SK-N-SH (cell line): ENCODE results near the gene PCSK5. TPM values are rescaled to one million over a fixed set of nuclear protein-coding genes. Genes with fewer than 3 reads are reported as not detected.

ENCODE experiments used
- CTCF ChIA-PET: fragments of 300-600, 350-600 bp; formaldehyde crosslinking; extraction: SDS; loops from one replicate; lab custom pipeline; 2021; lab: Yijun Ruan, JAX
- POLR2A ChIA-PET: fragments of 350-600 bp; sonication (Branson Sonifier 250); formaldehyde crosslinking; extraction: SDS; loops from one replicate; lab custom pipeline; 2020; ENCODE audit warnings: antibody characterized with exemption, inconsistent platforms; lab: Yijun Ruan, JAX
- DNase-seq: peaks from one replicate; pipeline ENCODE4 v3.0.0; 2012
- H2AFZ ChIP-seq: fragments of 200-600 bp; sonication (generic); 2 replicates; pipeline ENCODE4 v1.8.1; 2016; ENCODE audit warnings: antibody characterized with exemption, mild to moderate bottlenecking, low read depth
- H3F3A ChIP-seq: fragments of 200-600 bp; sonication (generic); replicated peaks from 2 replicates; pipeline ENCODE3; 2016; ENCODE audit warnings: antibody characterized with exemption, mild to moderate bottlenecking; ENCODE audit not compliant: insufficient read depth
- H3K27ac ChIP-seq, 2 experiments: fragments of 200-500 bp in 1 of 2; fragments of 200-600 bp in 1 of 2; sonication (Bioruptor generic) in 1 of 2; sonication (generic), shearing (Covaris generic) in 1 of 2; 2 replicates each; pipeline versions ENCODE4 v1.5.1 to v1.6.1; 2014 to 2016; ENCODE audit warnings: low read depth in 2 of 2, inconsistent platforms in 1 of 2, low read length in 1 of 2, mild to moderate bottlenecking in 1 of 2, mixed read lengths in 1 of 2
- H3K27me3 ChIP-seq: fragments of 200-600 bp; sonication (generic), shearing (Covaris generic); 2 replicates; pipeline ENCODE4 v1.6.1; 2016; ENCODE audit warnings: mixed run types; ENCODE audit not compliant: insufficient read depth
- H3K36me3 ChIP-seq, 2 experiments: fragments of 200-500 bp in 1 of 2; fragments of 200-600 bp in 1 of 2; sonication (Bioruptor generic) in 1 of 2; sonication (generic) in 1 of 2; replicated peaks in 1 of 2; 2 replicates each; pipeline versions ENCODE3 to v1.5.1; 2014 to 2016; ENCODE audit warnings: low read length in 1 of 2, mild to moderate bottlenecking in 1 of 2; ENCODE audit not compliant: insufficient read depth in 2 of 2, control insufficient read depth in 1 of 2
- H3K4me1 ChIP-seq, 2 experiments: fragments of 200-500 bp in 1 of 2; fragments of 200-600 bp in 1 of 2; sonication (Bioruptor generic) in 1 of 2; sonication (generic), shearing (Covaris generic) in 1 of 2; 2 replicates each; pipeline versions ENCODE4 v1.5.1 to v1.6.1; 2014 to 2016; ENCODE audit warnings: low read depth in 1 of 2, low read length in 1 of 2, mixed run types in 1 of 2; ENCODE audit not compliant: insufficient read depth in 2 of 2, control insufficient read depth in 1 of 2
- H3K4me2 ChIP-seq: fragments of 200-600 bp; sonication (generic), shearing (Covaris generic); 2 replicates; pipeline ENCODE4 v1.6.1; 2017; ENCODE audit warnings: mixed run types
- H3K4me3 ChIP-seq, 2 experiments: fragments of 200-500 bp in 1 of 2; fragments of 200-600 bp in 1 of 2; sonication (Bioruptor generic) in 1 of 2; sonication (generic), shearing (Covaris generic) in 1 of 2; 2 replicates each; pipeline versions ENCODE4 v1.5.1 to v1.8.1; 2014 to 2016; ENCODE audit warnings: low read depth in 2 of 2, inconsistent platforms in 1 of 2, low read length in 1 of 2, mild to moderate bottlenecking in 1 of 2, mixed read lengths in 1 of 2, moderate library complexity in 1 of 2
- H3K79me2 ChIP-seq: fragments of 200-600 bp; sonication (generic); 2 replicates; pipeline ENCODE4 v1.8.1; 2017; ENCODE audit warnings: mild to moderate bottlenecking; ENCODE audit not compliant: insufficient read depth
- H3K9ac ChIP-seq: fragments of 200-600 bp; sonication (generic); 2 replicates; pipeline ENCODE4 v1.6.1; 2017; ENCODE audit warnings: mixed run types
- H3K9me2 ChIP-seq: fragments of 200-600 bp; sonication (generic); 2 replicates; pipeline ENCODE4 v1.6.1; 2017; ENCODE audit warnings: mixed run types
- H3K9me3 ChIP-seq: fragments of 200-600 bp; sonication (generic); 2 replicates; pipeline ENCODE4 v1.6.1; 2017; ENCODE audit warnings: mixed run types, mild to moderate bottlenecking, moderate library complexity
- H4K20me1 ChIP-seq: fragments of 200-600 bp; sonication (generic); 2 replicates; pipeline ENCODE4 v1.6.1; 2017; ENCODE audit warnings: mild to moderate bottlenecking, mixed run types; ENCODE audit not compliant: insufficient read depth
- EZH2phosphoT487 ChIP-seq: fragments of 200-600 bp; sonication (generic); IDR thresholded peaks from 2 replicates; pipeline ENCODE4 v1.6.1; 2017; ENCODE audit warnings: low read depth, mixed run types, mild to moderate bottlenecking, antibody characterized with exemption, moderate library complexity, borderline replicate concordance
- FOSL2 ChIP-seq: IDR thresholded peaks from 2 replicates; pipeline ENCODE4 v1.4.0; 2012; ENCODE audit warnings: low read depth, mild to moderate bottlenecking, moderate library complexity, borderline replicate concordance
- FOXJ3 ChIP-seq: sonication (generic); formaldehyde crosslinking; IDR thresholded peaks from 2 replicates; pipeline ENCODE4 v1.5.1; 2020; ENCODE audit warnings: mild to moderate bottlenecking, missing genetic modification reagents
- FOXM1 ChIP-seq: IDR thresholded peaks from 2 replicates; pipeline ENCODE4 v1.4.0; 2012; ENCODE audit warnings: low read depth, mild to moderate bottlenecking
- GATA2 ChIP-seq: sonication (generic); formaldehyde crosslinking; IDR thresholded peaks from 2 replicates; pipeline ENCODE4 v1.5.0; 2020; ENCODE audit warnings: mild to moderate bottlenecking, missing genetic modification reagents
- JUND ChIP-seq: IDR thresholded peaks from 2 replicates; pipeline ENCODE4 v1.4.0; 2012
- NFIC ChIP-seq: IDR thresholded peaks from 2 replicates; pipeline ENCODE4 v1.4.0; 2012; ENCODE audit warnings: borderline replicate concordance
- NRF1 ChIP-seq: IDR thresholded peaks from 2 replicates; pipeline ENCODE4 v1.6.1; 2012; ENCODE audit warnings: low read depth, mild to moderate bottlenecking, low read length
- POLR2AphosphoS5 ChIP-seq: IDR thresholded peaks from 2 replicates; pipeline ENCODE4 v1.6.1; 2012; ENCODE audit warnings: low read depth, low read length
- RCOR1 ChIP-seq: fragments of 150-350 bp; IDR thresholded peaks from 2 replicates; pipeline ENCODE4 v1.6.1; 2017; ENCODE audit warnings: antibody characterized with exemption, low read length
- RFX5 ChIP-seq: IDR thresholded peaks from 2 replicates; pipeline ENCODE4 v1.6.1; 2012; ENCODE audit warnings: mild to moderate bottlenecking, improper control_type of control experiment, low read length
- RXRA ChIP-seq: IDR thresholded peaks from 2 replicates; pipeline ENCODE4 v1.4.0; 2012; ENCODE audit warnings: low read depth, mild to moderate bottlenecking, borderline replicate concordance
- SIN3A ChIP-seq: IDR thresholded peaks from 2 replicates; pipeline ENCODE4 v1.6.1; 2012; ENCODE audit warnings: low read depth, mild to moderate bottlenecking, low read length, moderate library complexity, borderline replicate concordance
- SMC3 ChIP-seq: IDR thresholded peaks from 2 replicates; pipeline ENCODE4 v1.6.1; 2012; ENCODE audit warnings: low read depth, low read length, improper control_type of control experiment
- WGBS: methylation state at CpG from one replicate; pipeline ENCODE4 v1.1.6; 2017; ENCODE audit warnings: low lambda C conversion rate; 5-methylcytosine and 5-hydroxymethylcytosine counted together
- polyA plus RNA-seq, 3 experiments: library from polyadenylated mRNA; depleted of rRNA; stranded (reverse); fragments of >200 nt; gene quantifications; 2 replicates each; pipeline ENCODE4 v1.2.3, GENCODE V29; 2012
- TF ChIP-seq, protein P1 (sequence below): fragments of 150-350 bp; IDR thresholded peaks from 2 replicates; pipeline ENCODE4 v1.6.1; 2017; ENCODE audit warnings: antibody characterized with exemption, low read length, low read depth, borderline replicate concordance
- TF ChIP-seq, protein P2 (sequence below): IDR thresholded peaks from 2 replicates; pipeline ENCODE4 v1.4.0; 2012; ENCODE audit warnings: low read depth

Gene PCSK5
- polyA plus RNA-seq, 1 of the 3 experiments (the other 2 are of a cell fraction), result 0.08 TPM

DNA sequence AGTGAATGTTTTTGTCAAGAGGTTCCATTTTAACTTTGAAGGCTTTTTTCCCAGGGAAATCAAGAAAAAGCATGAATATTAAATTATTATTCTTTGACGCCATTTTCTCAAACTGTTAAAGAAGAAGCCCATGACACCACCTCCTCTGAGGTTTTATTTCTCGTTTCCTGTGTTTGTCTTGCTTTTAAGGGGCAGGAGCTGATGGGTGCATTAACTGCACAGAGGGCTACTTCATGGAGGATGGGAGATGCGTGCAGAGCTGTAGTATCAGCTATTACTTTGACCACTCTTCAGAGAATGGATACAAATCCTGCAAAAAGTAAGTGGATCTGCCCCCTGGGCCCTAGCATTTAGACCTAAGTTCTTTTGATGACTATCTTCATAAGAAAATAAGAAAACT, 298.4 kb downstream of the PCSK5 start:
- H3K9me2 ChIP-seq, result no peaks in the 10 kb centered on the region
- no peaks in the 10 kb centered on the region for H3K79me2 ChIP-seq
- no peak overlapping the region for H3K4me2 ChIP-seq
- H2AFZ ChIP-seq, result no peak overlapping the region
- no peaks in the 10 kb centered on the region for H3K36me3 ChIP-seq
- H3K9me3 ChIP-seq, result no peaks in the 10 kb centered on the region
- no peak for DNase-seq
- no peak overlapping the region for H3K27ac ChIP-seq
- H3F3A ChIP-seq, result no peaks in the 10 kb centered on the region
- no peaks in the 10 kb centered on the region for H3K4me1 ChIP-seq
- ChIA-PET POLR2A (no interaction called here), CTCF (no interaction called here)
- H3K9ac ChIP-seq, result no peak overlapping the region
- H4K20me1 ChIP-seq, result no peaks in the 10 kb centered on the region
- 5% methylated on average over 3 of the region's 3 CpGs for WGBS
- no peak overlapping the region for H3K4me3 ChIP-seq
- peaks cover 5% of the 10 kb centered on the region; the same call in 1 of the 2 replicates for H3K27me3 ChIP-seq
- no peak for TF ChIP-seq NRF1
- no peak for TF ChIP-seq FOXJ3 (CRISPR knock-in tag)
- TF ChIP-seq FOSL2, result no peak
- no peak for TF ChIP-seq RCOR1
- no peak for TF ChIP-seq SMC3
- TF ChIP-seq EZH2phosphoT487, result no peak
- TF ChIP-seq NFIC, result no peak

DNA sequence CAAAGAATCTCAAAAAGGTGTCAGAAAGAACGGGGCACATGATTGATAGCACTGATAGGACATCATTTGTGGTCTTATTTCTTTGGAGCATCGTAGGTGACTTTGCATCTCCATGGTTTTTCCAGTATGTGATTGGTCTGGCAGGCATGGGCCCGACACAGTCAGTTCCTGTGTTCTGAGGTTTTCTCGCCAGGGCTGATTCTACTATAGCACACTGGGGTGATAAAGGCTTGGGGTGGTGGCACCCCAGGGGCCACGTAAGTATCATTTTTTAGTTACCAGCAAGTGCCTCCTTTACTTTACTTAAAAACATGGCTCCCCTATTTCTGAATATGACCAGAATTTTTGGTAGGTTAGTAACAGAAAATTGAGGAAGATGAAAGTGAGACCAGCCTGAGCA, 301.0 kb downstream of the PCSK5 start:
- H3F3A ChIP-seq, result no peaks in the 10 kb centered on the region
- 12% methylated on average over 5 of the region's 5 CpGs for WGBS
- no peaks in the 10 kb centered on the region for H3K9me2 ChIP-seq
- H3K27me3 ChIP-seq, result peaks cover 2% of the 10 kb centered on the region; the same call in 1 of the 2 replicates
- no peak overlapping the region for H3K4me2 ChIP-seq
- no peak overlapping the region for H2AFZ ChIP-seq
- no peaks in the 10 kb centered on the region for H3K4me1 ChIP-seq
- H3K36me3 ChIP-seq, result no peaks in the 10 kb centered on the region
- H3K9me3 ChIP-seq, result no peaks in the 10 kb centered on the region
- H3K27ac ChIP-seq, result no peak overlapping the region
- TF ChIP-seq, protein P1, sequence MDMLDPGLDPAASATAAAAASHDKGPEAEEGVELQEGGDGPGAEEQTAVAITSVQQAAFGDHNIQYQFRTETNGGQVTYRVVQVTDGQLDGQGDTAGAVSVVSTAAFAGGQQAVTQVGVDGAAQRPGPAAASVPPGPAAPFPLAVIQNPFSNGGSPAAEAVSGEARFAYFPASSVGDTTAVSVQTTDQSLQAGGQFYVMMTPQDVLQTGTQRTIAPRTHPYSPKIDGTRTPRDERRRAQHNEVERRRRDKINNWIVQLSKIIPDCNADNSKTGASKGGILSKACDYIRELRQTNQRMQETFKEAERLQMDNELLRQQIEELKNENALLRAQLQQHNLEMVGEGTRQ, result no peak
- TF ChIP-seq SIN3A (no peak), RFX5 (no peak), FOXJ3 (CRISPR knock-in tag) (no peak), POLR2AphosphoS5 (no peak), JUND (no peak), RXRA (no peak), FOXM1 (no peak), GATA2 (CRISPR knock-in tag) (no peak)
- TF ChIP-seq, protein P2, sequence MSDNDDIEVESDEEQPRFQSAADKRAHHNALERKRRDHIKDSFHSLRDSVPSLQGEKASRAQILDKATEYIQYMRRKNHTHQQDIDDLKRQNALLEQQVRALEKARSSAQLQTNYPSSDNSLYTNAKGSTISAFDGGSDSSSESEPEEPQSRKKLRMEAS, result no peak
- no peak overlapping the region for H3K9ac ChIP-seq
- no peak for DNase-seq
- H4K20me1 ChIP-seq, result no peaks in the 10 kb centered on the region
- ChIA-PET POLR2A (no interaction called here), CTCF (no interaction called here)
- no peak overlapping the region for H3K4me3 ChIP-seq
- H3K79me2 ChIP-seq, result no peaks in the 10 kb centered on the region
